Thoracic aorta (tissue), 2 donors: ENCODE measurements around the gene LRP1-AS. TPM values are rescaled to one million over a fixed set of nuclear protein-coding genes. Genes with fewer than 3 reads are reported as not detected.
A peak's percentile ranks its signal among the peaks of the same experiment; 100 is the strongest.

Experiments used
- ATAC-seq: fragments of 150-250 bp; one replicate; pipeline ENCODE4 v1.8.0; 2017; ENCODE audit warnings: low read depth; ENCODE audit not compliant: insufficient number of reproducible peaks, low FRiP score
- DNase-seq: peaks from one replicate; pipeline ENCODE4 v3.0.0-alpha.2; 2020; ENCODE audit warnings: low spot score
- H3K27ac ChIP-seq, 2 donors: fragments of 200-600 bp; sonication (generic); 1 replicate in 1 of 2; 2 replicates in 1 of 2; pipeline ENCODE4 v1.5.1; 2016; ENCODE audit warnings: mild to moderate bottlenecking in 2 of 2, moderate library complexity in 2 of 2
- H3K27me3 ChIP-seq: fragments of 200-600 bp; sonication (generic); replicated peaks from 2 replicates; pipeline ENCODE4 v1.6.0; 2016; ENCODE audit warnings: mild to moderate bottlenecking; ENCODE audit not compliant: insufficient read depth
- H3K36me3 ChIP-seq: fragments of 200-600 bp; sonication (generic); one replicate; pipeline ENCODE4 v1.5.1; 2016
- H3K4me1 ChIP-seq, 2 donors: fragments of 200-600 bp; sonication (generic); 1 replicate in 1 of 2; 2 replicates in 1 of 2; pipeline versions ENCODE4 v1.5.1 to v1.6.0; 2016; ENCODE audit warnings: low read depth in 2 of 2, mild to moderate bottlenecking in 1 of 2; ENCODE audit not compliant: control insufficient read depth in 1 of 2
- H3K4me3 ChIP-seq: fragments of 200-600 bp; sonication (generic); 2 replicates; pipeline ENCODE4 v1.5.1; 2016; ENCODE audit warnings: mild to moderate bottlenecking
- H3K9me3 ChIP-seq: fragments of 200-600 bp; sonication (generic); 2 replicates; pipeline ENCODE4 v1.5.1; 2016
- CTCF ChIP-seq: fragments of 200-600 bp; sonication (generic); IDR thresholded peaks from one replicate; pipeline ENCODE4 v1.5.1; 2019; ENCODE audit warnings: antibody characterized with exemption
- total RNA-seq, 2 donors: library from RNA; depleted of rRNA; stranded (reverse); fragments of >200 nt; gene quantifications; one replicate each; pipeline versions ENCODE4 v1.1.0 to v1.2.3, GENCODE V29; 2016

LRP1-AS gene
- total RNA-seq, 2 donors from 2014 or later = not detected

- Histone ChIP-seq H3K9me3 (no peaks in the 10 kb centered on the region), H3K27me3 (no peaks in the 10 kb centered on the region), H3K4me3 (peak overlapping the region; percentile 41), H3K4me1 (peaks cover 63 to 67% of the 10 kb centered on the region in 2 donors), H3K36me3 (peaks cover 35% of the 10 kb centered on the region), H3K27ac (peak overlapping the region; percentile 96 to 97)
- ATAC-seq = peak; percentile 6
- no peak for TF ChIP-seq CTCF
- DNase-seq = no peak
These were observed 5.2 kb upstream of the LRP1-AS start for GRCh38 chr12:57152639-57153038.

- H3K27ac ChIP-seq = peak overlapping the region; percentile 96 to 97
- H3K4me1 ChIP-seq = peaks cover 68 to 69% of the 10 kb centered on the region in 2 donors
- peaks cover 29% of the 10 kb centered on the region for H3K36me3 ChIP-seq
- no peak for TF ChIP-seq CTCF
- H3K9me3 ChIP-seq = no peaks in the 10 kb centered on the region
- peak overlapping the region; percentile 41 for H3K4me3 ChIP-seq
- no peak for DNase-seq
- H3K27me3 ChIP-seq = no peaks in the 10 kb centered on the region
- ATAC-seq = no peak
These were observed 4.6 kb upstream of the LRP1-AS start for GRCh38 chr12:57151741-57152630.

GRCh38 chr12:57150400-57151000 is 3.1 kb upstream of the LRP1-AS start:
- peaks cover 17% of the 10 kb centered on the region for H3K36me3 ChIP-seq
- no peaks in the 10 kb centered on the region for H3K9me3 ChIP-seq
- no peak for DNase-seq
- H3K4me1 ChIP-seq = peaks cover 81 to 84% of the 10 kb centered on the region in 2 donors
- H3K27me3 ChIP-seq = no peaks in the 10 kb centered on the region
- ATAC-seq = no peak
- peak overlapping the region; percentile 96 to 97 for H3K27ac ChIP-seq
- no peak overlapping the region for H3K4me3 ChIP-seq
- no peak for TF ChIP-seq CTCF

- Histone ChIP-seq H3K4me3 (peak overlapping the region; percentile 35), H3K9me3 (no peaks in the 10 kb centered on the region), H3K27me3 (no peaks in the 10 kb centered on the region), H3K36me3 (peaks cover 18% of the 10 kb centered on the region), H3K4me1 (peaks cover 84 to 92% of the 10 kb centered on the region in 2 donors), H3K27ac (peak overlapping the region; percentile 96 to 97)
- DNase-seq = no peak
- TF ChIP-seq CTCF = no peak
- ATAC-seq = peak; percentile 30
These were observed 2.0 kb upstream of the LRP1-AS start for GRCh38 chr12:57149245-57149900.
